ENCODE measurements around the gene GALNT18.
A peak's percentile ranks its signal among the peaks of the same experiment; 100 is the strongest.

The GALNT18 gene

GRCh38 chr11:11292839-11293238, 329.0 kb downstream of the GALNT18 start:
- DNase-seq, result no peak

- no peak for DNase-seq
Observed at GRCh38 chr11:11291041-11292015, 330.5 kb downstream of the GALNT18 start.

GRCh38 chr11:11290354-11290753, 331.5 kb downstream of the GALNT18 start:
- no peak for DNase-seq

GRCh38 chr11:11289669-11290068, 332.1 kb downstream of the GALNT18 start:
- DNase-seq, result no peak

GRCh38 chr11:11288972-11289616, 332.7 kb downstream of the GALNT18 start:
- DNase-seq, result no peak

GRCh38 chr11:11284481-11284880, 337.3 kb downstream of the GALNT18 start:
- DNase-seq, result no peak

GRCh38 chr11:11281626-11282025, 340.2 kb downstream of the GALNT18 start:
- DNase-seq, result no peak

GRCh38 chr11:11280826-11281225, 341.0 kb downstream of the GALNT18 start:
- no peak for DNase-seq

- no peak for DNase-seq
Observed at GRCh38 chr11:11279956-11280689, 341.7 kb downstream of the GALNT18 start.

GRCh38 chr11:11272254-11272653, 349.6 kb downstream of the GALNT18 start:
- no peak for DNase-seq

GRCh38 chr11:11270236-11270775, 351.5 kb downstream of the GALNT18 start:
- no peak for DNase-seq

- DNase-seq, result no peak
Observed at GRCh38 chr11:11268706-11269105, 353.1 kb downstream of the GALNT18 start.

- DNase-seq, result no peak
Observed at GRCh38 chr11:11268119-11268518, 353.7 kb downstream of the GALNT18 start.

- no peak for DNase-seq
Observed at GRCh38 chr11:11267312-11267711, 354.5 kb downstream of the GALNT18 start.

GRCh38 chr11:11265994-11266606, 355.7 kb downstream of the GALNT18 start:
- DNase-seq, result peak; percentile 30

- DNase-seq, result no peak
Observed at GRCh38 chr11:11265320-11265719, 356.5 kb downstream of the GALNT18 start.

- peak; percentile 80 for DNase-seq
Observed at GRCh38 chr11:11263238-11264005, 358.4 kb downstream of the GALNT18 start.

- no peak for DNase-seq
Observed at GRCh38 chr11:11262171-11262920, 359.5 kb downstream of the GALNT18 start.

GRCh38 chr11:11261629-11262028, 360.2 kb downstream of the GALNT18 start:
- no peak for DNase-seq

GRCh38 chr11:11260903-11261302, 360.9 kb downstream of the GALNT18 start:
- no peak for DNase-seq

- DNase-seq, result no peak
Observed at GRCh38 chr11:11253995-11254394, 367.8 kb downstream of the GALNT18 start.
